ENCODE results near the gene TAOK3. TPM values are rescaled to one million over a fixed set of nuclear protein-coding genes. Genes with fewer than 3 reads are reported as not detected.

Gene TAOK3
- polyA plus RNA-seq, 1 experiment: 18.3 TPM

GRCh38 chr12:118391836-118392235 lies 19.1 kb upstream of the TAOK3 start:
- POLR2A ChIA-PET: no interaction called here
- CTCF ChIA-PET: interaction anchor here (0.6 to 6.5 kb wide), 4 partner anchors 13 to 211 kb away, joined by 3 to 45 read pairs (median 6); partner anchors contain the start of gene SUDS3
- H3K27me3 ChIP-seq (ENCODE audit: control insufficient read depth, insufficient read depth, low read length): no peaks in the 10 kb centered on the region
- peaks cover 21% of the 10 kb centered on the region for H3K36me3 ChIP-seq (ENCODE audit: control insufficient read depth, insufficient read depth, low read length)
- no peak for DNase-seq (ENCODE audit: low read depth)
- TF ChIP-seq CTCF (IDR thresholded peaks at IDR 0.05; ENCODE audit: insufficient read depth, low read depth, low read length): no peak
- no peak overlapping the region for H3K4me3 ChIP-seq (ENCODE audit: low read depth, low read length)

GRCh38 chr12:118391424-118391823 lies 18.7 kb upstream of the TAOK3 start:
- ChIA-PET CTCF (interaction anchor here (1.4 to 6.5 kb wide), 3 partner anchors 13 to 14 kb away, joined by 4 to 45 read pairs (median 9); partner anchors contain the start of gene SUDS3), POLR2A (no interaction called here)
- Histone ChIP-seq H3K27me3 (ENCODE audit: control insufficient read depth, insufficient read depth, low read length) (no peaks in the 10 kb centered on the region), H3K4me3 (ENCODE audit: low read depth, low read length) (no peak overlapping the region), H3K36me3 (ENCODE audit: control insufficient read depth, insufficient read depth, low read length) (peaks cover 23% of the 10 kb centered on the region)
- no peak for DNase-seq (ENCODE audit: low read depth)
- no peak for TF ChIP-seq CTCF (IDR thresholded peaks at IDR 0.05; ENCODE audit: insufficient read depth, low read depth, low read length)

GRCh38 chr12:118377884-118378470 lies 5.3 kb upstream of the TAOK3 start:
- CTCF ChIA-PET: interaction anchor here (0.6 to 6.4 kb wide), 37 partner anchors 10 to 1167 kb away, joined by 3 to 226 read pairs (median 4); partner anchors contain the start of gene HSPB8
- H3K27me3 ChIP-seq (ENCODE audit: control insufficient read depth, insufficient read depth, low read length): no peaks in the 10 kb centered on the region
- POLR2A ChIA-PET: no interaction called here
- peak overlapping the region; percentile 86 for H3K4me3 ChIP-seq (ENCODE audit: low read depth, low read length)
- TF ChIP-seq CTCF (IDR thresholded peaks at IDR 0.05; ENCODE audit: insufficient read depth, low read depth, low read length): peak; percentile 91
- H3K36me3 ChIP-seq (ENCODE audit: control insufficient read depth, insufficient read depth, low read length): peaks cover 6% of the 10 kb centered on the region
- no peak for DNase-seq (ENCODE audit: low read depth)

- CTCF ChIA-PET: interaction anchor here (0.7 to 6.4 kb wide), 52 partner anchors 7 to 1428 kb away, joined by 3 to 226 read pairs (median 5); partner anchors contain the start of genes HSPB8 and PEBP1
- no peak for TF ChIP-seq CTCF (IDR thresholded peaks at IDR 0.05; ENCODE audit: insufficient read depth, low read depth, low read length)
- DNase-seq (ENCODE audit: low read depth): no peak
- Histone ChIP-seq H3K36me3 (ENCODE audit: control insufficient read depth, insufficient read depth, low read length) (peaks cover 5% of the 10 kb centered on the region), H3K4me3 (ENCODE audit: low read depth, low read length) (peak overlapping the region; percentile 86), H3K27me3 (ENCODE audit: control insufficient read depth, insufficient read depth, low read length) (no peaks in the 10 kb centered on the region)
- POLR2A ChIA-PET: interaction anchor here (0.6 to 1.1 kb wide), 2 partner anchors 49 to 187 kb away, joined by 3 to 5 read pairs; no protein-coding TSS in a partner anchor
These were observed 4.5 kb upstream of the TAOK3 start for GRCh38 chr12:118377021-118377883.

All from BJ (cell line).